ENCODE data around the gene DKC1.

DNA sequence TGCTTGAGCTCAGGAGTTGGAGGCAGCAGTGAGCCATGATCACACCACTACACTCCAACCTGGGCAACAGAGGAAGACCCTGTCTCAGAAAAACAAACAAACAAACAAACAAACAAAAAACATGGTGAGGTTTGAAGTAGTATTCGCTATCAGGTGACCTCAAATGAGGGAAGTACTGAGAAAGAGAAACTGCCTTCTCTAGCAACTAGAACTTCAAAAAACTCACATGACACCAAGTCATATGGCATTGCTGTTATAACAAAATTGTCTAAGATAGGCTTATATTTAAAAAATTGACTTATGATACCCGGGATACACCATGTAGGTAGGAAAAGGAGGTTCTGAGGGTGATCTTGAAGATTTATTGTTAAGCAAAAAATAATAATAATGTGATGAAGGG lies 32.4 kb downstream of the DKC1 start:
- TF ChIP-seq, protein P1, sequence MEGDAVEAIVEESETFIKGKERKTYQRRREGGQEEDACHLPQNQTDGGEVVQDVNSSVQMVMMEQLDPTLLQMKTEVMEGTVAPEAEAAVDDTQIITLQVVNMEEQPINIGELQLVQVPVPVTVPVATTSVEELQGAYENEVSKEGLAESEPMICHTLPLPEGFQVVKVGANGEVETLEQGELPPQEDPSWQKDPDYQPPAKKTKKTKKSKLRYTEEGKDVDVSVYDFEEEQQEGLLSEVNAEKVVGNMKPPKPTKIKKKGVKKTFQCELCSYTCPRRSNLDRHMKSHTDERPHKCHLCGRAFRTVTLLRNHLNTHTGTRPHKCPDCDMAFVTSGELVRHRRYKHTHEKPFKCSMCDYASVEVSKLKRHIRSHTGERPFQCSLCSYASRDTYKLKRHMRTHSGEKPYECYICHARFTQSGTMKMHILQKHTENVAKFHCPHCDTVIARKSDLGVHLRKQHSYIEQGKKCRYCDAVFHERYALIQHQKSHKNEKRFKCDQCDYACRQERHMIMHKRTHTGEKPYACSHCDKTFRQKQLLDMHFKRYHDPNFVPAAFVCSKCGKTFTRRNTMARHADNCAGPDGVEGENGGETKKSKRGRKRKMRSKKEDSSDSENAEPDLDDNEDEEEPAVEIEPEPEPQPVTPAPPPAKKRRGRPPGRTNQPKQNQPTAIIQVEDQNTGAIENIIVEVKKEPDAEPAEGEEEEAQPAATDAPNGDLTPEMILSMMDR (IDR thresholded peaks at IDR 0.05; ENCODE audit: low read depth, low read length, poor library complexity, severe bottlenecking) = no peak
- no peak for TF ChIP-seq EZH2phosphoT487 (IDR thresholded peaks at IDR 0.05; ENCODE audit: borderline replicate concordance, low read length)
